Activated CD8-positive, alpha-beta T cell treated with anti-CD3 and anti-CD28 coated beads for 36 hours (primary cell): ENCODE results near the gene MBLAC2. TPM values are rescaled to one million over a fixed set of nuclear protein-coding genes. Genes with fewer than 3 reads are reported as not detected.

Experiments used
- ATAC-seq: fragments of 200-7000 bp; cut with Tn5 transposase; one replicate; pipeline ENCODE4 v1.10.0; 2021; ENCODE audit warnings: mild to moderate bottlenecking, moderate library complexity
- CTCF ChIA-PET: fragments of 350-600 bp; sonication (Branson Sonifier 250); formaldehyde crosslinking; loops from one replicate; lab custom pipeline; 2021; ENCODE audit warnings: antibody characterized with exemption; lab: Charles Lee
- POLR2A ChIA-PET: fragments of 350-600 bp; sonication (Branson Sonifier 250); formaldehyde crosslinking; loops from one replicate; lab custom pipeline; 2021; ENCODE audit warnings: antibody characterized with exemption; lab: Charles Lee
- DNase-seq: peaks from one replicate; pipeline ENCODE4 v3.0.0-alpha.2; 2020
- H3K27ac Mint-ChIP-seq: one replicate; pipeline ENCODE4 v1.8.0; 2021; ENCODE audit warnings: mild to moderate bottlenecking, mixed read lengths
- H3K27me3 Mint-ChIP-seq: one replicate; pipeline ENCODE4 v1.8.0; 2021; ENCODE audit warnings: mixed read lengths
- H3K36me3 Mint-ChIP-seq: one replicate; pipeline ENCODE4 v1.8.0; 2021; ENCODE audit warnings: low read depth, mixed read lengths
- H3K4me1 Mint-ChIP-seq: one replicate; pipeline ENCODE4 v1.8.0; 2021; ENCODE audit warnings: low read depth, mixed read lengths
- H3K4me3 Mint-ChIP-seq: one replicate; pipeline ENCODE4 v1.8.0; 2021; ENCODE audit warnings: mild to moderate bottlenecking, moderate library complexity, mixed read lengths
- H3K9me3 Mint-ChIP-seq: one replicate; pipeline ENCODE4 v1.8.0; 2021; ENCODE audit warnings: mixed read lengths
- CTCF ChIP-seq: fragments of 200-600 bp; IDR thresholded peaks from one replicate; pipeline ENCODE4 v1.8.0; 2022; ENCODE audit warnings: antibody characterized with exemption, mild to moderate bottlenecking
- intact Hi-C: fragments of 100-400 bp; cut with micrococcal nuclease; formaldehyde crosslinking; loops from one replicate; pipeline ENCODE4 v1.10.0; 2022
- total RNA-seq, 2 experiments: library from RNA; stranded (reverse); gene quantifications; one replicate each; pipeline ENCODE4 v1.2.3, GENCODE V29; 2021

Gene MBLAC2
- total RNA-seq = 1 to 10 TPM; 4.9 to 5.2 TPM

GRCh38 chr5:90474235-90475107 is at the start of gene MBLAC2, which contains the start of gene POLR3G:
MBLAC2 (minus strand) TSS chr5:90474771; CDS start chr5:90474292, 479 bp downstream.
POLR3G (plus strand) TSS chr5:90474864; CDS start chr5:90485568, 10,704 bp downstream.
- intact Hi-C loops = loop anchor here (5.0 kb wide), 1 partner anchor 53 kb away; the partner anchor contains the start of gene LYSMD3
- DNase-seq = peak; percentile 95
- Mint-ChIP-seq H3K4me3 (peak within 1 kb of the TSS; percentile 97), H3K4me1 (peaks cover 35% of the 10 kb centered on the region), H3K27ac (peak within 1 kb of the TSS; percentile 95), H3K9me3 (peaks cover 18% of the 10 kb centered on the region), H3K27me3 (no peaks in the 10 kb centered on the region), H3K36me3 (peaks cover 37% of the 10 kb centered on the region)
- peak; percentile 93 for ATAC-seq
- CTCF ChIA-PET = interaction anchor here (0.7 to 2.7 kb wide), 4 partner anchors 14 to 63 kb away, joined by 3 to 11 read pairs (median 6); partner anchors contain the start of gene LYSMD3
- POLR2A ChIA-PET = interaction anchor here (0.6 to 2.6 kb wide), 6 partner anchors 9 to 135 kb away, joined by 3 to 17 read pairs (median 4); partner anchors contain the start of gene CETN3
- TF ChIP-seq CTCF = peak; percentile 64

GRCh38 chr5:90519081-90519480 is 44.5 kb upstream of the MBLAC2 start:
- H3K4me1 Mint-ChIP-seq = peaks cover 8% of the 10 kb centered on the region
- no peak for TF ChIP-seq CTCF
- no peak overlapping the region for H3K4me3 Mint-ChIP-seq
- CTCF ChIA-PET = no interaction called here
- ATAC-seq (no peak), DNase-seq (no peak)
- no peaks in the 10 kb centered on the region for H3K9me3 Mint-ChIP-seq
- H3K27ac Mint-ChIP-seq = no peak overlapping the region
- POLR2A ChIA-PET = interaction anchor here (0.6 to 1.0 kb wide), 2 partner anchors 9 to 115 kb away, joined by 3 to 6 read pairs; no protein-coding TSS in a partner anchor
- H3K36me3 Mint-ChIP-seq = peaks cover 35% of the 10 kb centered on the region
- intact Hi-C loops = no loop called here
- no peaks in the 10 kb centered on the region for H3K27me3 Mint-ChIP-seq

GRCh38 chr5:90518661-90519060 is 44.1 kb upstream of the MBLAC2 start:
- no peaks in the 10 kb centered on the region for H3K9me3 Mint-ChIP-seq
- no peak overlapping the region for H3K4me3 Mint-ChIP-seq
- H3K27ac Mint-ChIP-seq = peak overlapping the region; percentile 17
- ATAC-seq (no peak), DNase-seq (no peak)
- TF ChIP-seq CTCF = no peak
- no peaks in the 10 kb centered on the region for H3K27me3 Mint-ChIP-seq
- H3K36me3 Mint-ChIP-seq = peaks cover 32% of the 10 kb centered on the region
- ChIA-PET POLR2A (interaction anchor here (0.6 to 1.0 kb wide), 2 partner anchors 9 to 115 kb away, joined by 3 to 6 read pairs; no protein-coding TSS in a partner anchor), CTCF (no interaction called here)
- intact Hi-C loops = no loop called here
- peaks cover 8% of the 10 kb centered on the region for H3K4me1 Mint-ChIP-seq

- intact Hi-C loops = no loop called here
- no peak overlapping the region for H3K27ac Mint-ChIP-seq
- no peak for ATAC-seq
- peaks cover 8% of the 10 kb centered on the region for H3K4me1 Mint-ChIP-seq
- POLR2A ChIA-PET = no interaction called here
- TF ChIP-seq CTCF = no peak
- peaks cover 17% of the 10 kb centered on the region for H3K36me3 Mint-ChIP-seq
- CTCF ChIA-PET = no interaction called here
- DNase-seq = no peak
- no peak overlapping the region for H3K4me3 Mint-ChIP-seq
- H3K27me3 Mint-ChIP-seq = no peaks in the 10 kb centered on the region
- no peaks in the 10 kb centered on the region for H3K9me3 Mint-ChIP-seq
Observed at GRCh38 chr5:90514520-90514919, 39.9 kb upstream of the MBLAC2 start.

GRCh38 chr5:90510438-90510837 is 35.9 kb upstream of the MBLAC2 start:
- Mint-ChIP-seq H3K4me1 (peaks cover 8% of the 10 kb centered on the region), H3K9me3 (no peaks in the 10 kb centered on the region), H3K36me3 (peaks cover 24% of the 10 kb centered on the region), H3K27me3 (no peaks in the 10 kb centered on the region), H3K4me3 (no peak overlapping the region), H3K27ac (no peak overlapping the region)
- POLR2A ChIA-PET = no interaction called here
- CTCF ChIA-PET = no interaction called here
- TF ChIP-seq CTCF = no peak
- DNase-seq (no peak), ATAC-seq (no peak)
- intact Hi-C loops = no loop called here
